Central memory CD8-positive, alpha-beta T cell (primary cell): ENCODE measurements around the gene TSGA10.
"Not testable (repeated sequence)": the region's sequence is repeated elsewhere in the genome, so short reads cannot be mapped to it uniquely, and the experiment has no call there.

Experiments
- ATAC-seq: fragments of 150-1000 bp; cut with Tn5 transposase; replicated peaks from 2 replicates; pipeline ENCODE4 v1.10.0; 2022; ENCODE audit warnings: mild to moderate bottlenecking, moderate FRiP score, moderate number of reproducible peaks; ENCODE audit not compliant: poor library complexity, severe bottlenecking; ENCODE audit errors: extremely low read depth
- DNase-seq, 2 donors: peaks; one replicate each; pipeline ENCODE4 v3.0.0; 2021; ENCODE audit warnings: low spot score in 2 of 2
- H3K27ac Mint-ChIP-seq: one replicate; pipeline ENCODE4 v1.8.0; 2022; ENCODE audit warnings: low read depth, mild to moderate bottlenecking, moderate library complexity, mixed read lengths
- H3K27me3 Mint-ChIP-seq: one replicate; pipeline ENCODE4 v1.8.0; 2022; ENCODE audit warnings: mixed read lengths
- H3K36me3 Mint-ChIP-seq: one replicate; pipeline ENCODE4 v1.8.0; 2022; ENCODE audit warnings: mild to moderate bottlenecking, moderate library complexity, mixed read lengths; ENCODE audit not compliant: insufficient read depth
- H3K4me1 Mint-ChIP-seq: one replicate; pipeline ENCODE4 v1.8.0; 2022; ENCODE audit warnings: mixed read lengths
- H3K4me3 Mint-ChIP-seq: one replicate; pipeline ENCODE4 v1.8.0; 2022; ENCODE audit warnings: mild to moderate bottlenecking, moderate library complexity, mixed read lengths
- H3K9me3 Mint-ChIP-seq: one replicate; pipeline ENCODE4 v1.8.0; 2022; ENCODE audit warnings: mixed read lengths

Gene TSGA10, protein sequence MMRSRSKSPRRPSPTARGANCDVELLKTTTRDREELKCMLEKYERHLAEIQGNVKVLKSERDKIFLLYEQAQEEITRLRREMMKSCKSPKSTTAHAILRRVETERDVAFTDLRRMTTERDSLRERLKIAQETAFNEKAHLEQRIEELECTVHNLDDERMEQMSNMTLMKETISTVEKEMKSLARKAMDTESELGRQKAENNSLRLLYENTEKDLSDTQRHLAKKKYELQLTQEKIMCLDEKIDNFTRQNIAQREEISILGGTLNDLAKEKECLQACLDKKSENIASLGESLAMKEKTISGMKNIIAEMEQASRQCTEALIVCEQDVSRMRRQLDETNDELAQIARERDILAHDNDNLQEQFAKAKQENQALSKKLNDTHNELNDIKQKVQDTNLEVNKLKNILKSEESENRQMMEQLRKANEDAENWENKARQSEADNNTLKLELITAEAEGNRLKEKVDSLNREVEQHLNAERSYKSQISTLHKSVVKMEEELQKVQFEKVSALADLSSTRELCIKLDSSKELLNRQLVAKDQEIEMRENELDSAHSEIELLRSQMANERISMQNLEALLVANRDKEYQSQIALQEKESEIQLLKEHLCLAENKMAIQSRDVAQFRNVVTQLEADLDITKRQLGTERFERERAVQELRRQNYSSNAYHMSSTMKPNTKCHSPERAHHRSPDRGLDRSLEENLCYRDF

GRCh38 chr2:99154643-99155536, at the start of gene TSGA10, which contains the start of gene LIPT1:
TSS of gene TSGA10 (minus strand) at chr2:99154942. CDS start at chr2:99109439, 45,503 bp downstream.
TSS of gene LIPT1 (plus strand) at chr2:99154967. CDS start at chr2:99161958, 6,991 bp downstream.
- peak; percentile 94 for ATAC-seq
- Mint-ChIP-seq H3K4me1 (peaks cover 45% of the 10 kb centered on the region), H3K9me3 (no peaks in the 10 kb centered on the region), H3K27ac (peak within 1 kb of the TSS; percentile 100), H3K27me3 (no peaks in the 10 kb centered on the region), H3K4me3 (no peak within 1 kb of the TSS), H3K36me3 (peaks cover 23% of the 10 kb centered on the region)
- peak; percentile 75 to 83 for DNase-seq

GRCh38 chr2:99201959-99202678, 47.4 kb upstream of the TSGA10 start:
- DNase-seq, result no peak
- H3K9me3 Mint-ChIP-seq, result peaks cover 5% of the 10 kb centered on the region
- H3K27ac Mint-ChIP-seq, result peak overlapping the region; percentile 60
- H3K4me1 Mint-ChIP-seq, result no peaks in the 10 kb centered on the region
- H3K36me3 Mint-ChIP-seq, result peaks cover 5% of the 10 kb centered on the region
- no peak overlapping the region for H3K4me3 Mint-ChIP-seq
- H3K27me3 Mint-ChIP-seq, result no peaks in the 10 kb centered on the region
- ATAC-seq, result no peak

GRCh38 chr2:99200076-99200800, 45.5 kb upstream of the TSGA10 start:
- Mint-ChIP-seq H3K4me1 (no peaks in the 10 kb centered on the region), H3K4me3 (no peak overlapping the region), H3K27ac (no peak overlapping the region), H3K27me3 (no peaks in the 10 kb centered on the region), H3K9me3 (no peaks in the 10 kb centered on the region), H3K36me3 (peaks cover 18% of the 10 kb centered on the region)
- no peak for ATAC-seq
- no peak for DNase-seq

DNA sequence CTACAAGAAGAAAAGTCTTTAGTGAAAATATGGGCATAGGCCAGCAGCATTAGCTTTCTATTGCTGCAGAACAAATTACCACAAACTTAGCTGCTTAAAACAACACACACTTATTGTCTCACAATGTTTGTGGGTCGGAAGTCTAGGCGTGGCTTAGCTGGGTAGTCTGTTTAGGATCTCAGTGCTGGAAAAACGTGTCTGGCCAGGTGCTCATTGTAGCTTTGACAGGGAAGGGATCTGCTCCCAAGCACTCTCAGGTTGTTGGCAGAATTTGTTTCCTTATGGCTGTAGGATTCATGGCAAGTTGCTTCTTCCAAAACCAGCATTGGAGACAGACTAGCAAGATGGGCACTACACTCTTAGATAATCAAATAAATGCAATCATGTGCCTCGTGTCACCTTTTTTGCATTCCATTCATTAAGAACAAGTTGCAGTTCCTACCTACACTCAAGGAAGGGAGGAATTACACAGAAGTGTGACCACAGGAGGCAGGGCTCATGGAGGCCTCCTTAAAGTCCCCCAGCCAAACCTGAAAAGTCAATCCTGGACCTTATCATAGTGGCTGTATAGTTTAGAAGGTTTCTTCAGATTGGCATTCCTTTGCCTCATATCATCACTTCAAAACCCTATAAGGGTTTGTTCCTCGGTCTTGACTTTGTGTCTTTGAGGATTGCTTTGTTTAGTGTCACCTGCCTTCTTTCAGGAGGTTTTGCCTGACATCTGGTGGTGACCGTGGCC, 43.5 kb upstream of the TSGA10 start:
- no peak for DNase-seq
- no peak for ATAC-seq
- H3K4me1 Mint-ChIP-seq, result no peaks in the 10 kb centered on the region
- H3K4me3 Mint-ChIP-seq, result no peak overlapping the region
- H3K27me3 Mint-ChIP-seq, result no peaks in the 10 kb centered on the region
- no peaks in the 10 kb centered on the region for H3K9me3 Mint-ChIP-seq
- H3K27ac Mint-ChIP-seq, result no peak overlapping the region
- peaks cover 25% of the 10 kb centered on the region for H3K36me3 Mint-ChIP-seq

GRCh38 chr2:99192364-99192763, 37.6 kb upstream of the TSGA10 start:
- H3K4me3 Mint-ChIP-seq, ATAC-seq, H3K9me3 Mint-ChIP-seq, H3K27me3 Mint-ChIP-seq, DNase-seq, H3K27ac Mint-ChIP-seq: not testable (repeated sequence)
- peaks cover 46% of the 10 kb centered on the region for H3K36me3 Mint-ChIP-seq
- H3K4me1 Mint-ChIP-seq, result peaks cover 14% of the 10 kb centered on the region

GRCh38 chr2:99190548-99190947, 35.8 kb upstream of the TSGA10 start:
- no peak for ATAC-seq
- no peak overlapping the region for H3K27ac Mint-ChIP-seq
- peaks cover 45% of the 10 kb centered on the region for H3K36me3 Mint-ChIP-seq

DNA sequence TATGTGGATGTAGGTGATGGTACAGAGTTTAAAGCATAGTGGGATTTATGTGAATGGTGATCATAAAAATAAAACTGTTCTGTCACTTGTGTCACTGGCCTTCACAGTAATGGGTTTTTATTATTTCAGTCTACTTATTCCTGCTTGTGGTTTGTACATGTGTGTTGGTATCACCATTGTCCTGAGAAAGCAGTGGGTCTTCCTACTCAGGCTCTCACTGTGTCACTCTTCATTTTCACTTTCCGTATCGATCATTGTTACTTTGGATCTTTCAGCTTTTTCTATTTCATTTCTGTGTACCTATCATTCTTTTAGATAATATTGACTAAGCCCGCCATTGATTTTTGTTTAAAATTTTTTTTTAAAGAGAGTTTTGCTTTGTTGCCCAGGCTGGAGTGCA, 33.6 kb upstream of the TSGA10 start:
- peaks cover 27% of the 10 kb centered on the region for H3K4me1 Mint-ChIP-seq
- H3K27me3 Mint-ChIP-seq, result no peaks in the 10 kb centered on the region
- DNase-seq (no peak), ATAC-seq (no peak)
- peaks cover 34% of the 10 kb centered on the region for H3K36me3 Mint-ChIP-seq
- peak overlapping the region; percentile 36 for H3K27ac Mint-ChIP-seq
- H3K4me3 Mint-ChIP-seq, result no peak overlapping the region
- no peaks in the 10 kb centered on the region for H3K9me3 Mint-ChIP-seq

More at GRCh38 chr2:99190548-99190947, 35.8 kb upstream of the TSGA10 start:
- DNase-seq, result no peak
- no peak overlapping the region for H3K4me3 Mint-ChIP-seq
- no peaks in the 10 kb centered on the region for H3K27me3 Mint-ChIP-seq
- no peaks in the 10 kb centered on the region for H3K9me3 Mint-ChIP-seq
- peaks cover 14% of the 10 kb centered on the region for H3K4me1 Mint-ChIP-seq

DNA sequence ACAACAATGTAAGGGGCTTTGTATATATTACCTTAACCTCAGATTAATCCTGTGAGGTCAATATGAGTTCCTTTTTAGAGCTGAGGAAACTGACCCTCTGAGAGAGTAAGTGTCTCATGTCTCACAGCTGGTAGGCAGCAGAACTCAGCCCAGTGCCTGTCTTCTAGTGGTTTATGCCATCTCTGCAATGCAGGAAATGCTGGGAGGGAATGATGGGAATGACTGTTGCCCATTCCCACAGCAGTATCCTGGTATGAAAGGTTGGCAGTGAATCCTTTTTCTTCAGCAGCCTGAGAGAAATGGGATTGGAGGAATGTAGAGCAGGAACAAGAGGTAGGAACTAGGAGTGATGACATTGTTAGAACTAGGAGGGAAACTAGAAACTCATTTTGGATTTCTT, 32.3 kb upstream of the TSGA10 start:
- Mint-ChIP-seq H3K27me3 (no peaks in the 10 kb centered on the region), H3K4me3 (no peak overlapping the region)
- ATAC-seq, result no peak

GRCh38 chr2:99184811-99185210, 30.1 kb upstream of the TSGA10 start:
- peaks cover 34% of the 10 kb centered on the region for H3K4me1 Mint-ChIP-seq
- peaks cover 27% of the 10 kb centered on the region for H3K36me3 Mint-ChIP-seq
- ATAC-seq (no peak), DNase-seq (no peak)
- no peaks in the 10 kb centered on the region for H3K27me3 Mint-ChIP-seq
- H3K9me3 Mint-ChIP-seq, result no peaks in the 10 kb centered on the region
- H3K27ac Mint-ChIP-seq, result peak overlapping the region; percentile 26
- no peak overlapping the region for H3K4me3 Mint-ChIP-seq

More for the DNA sequence above, 32.3 kb upstream of the TSGA10 start:
- H3K36me3 Mint-ChIP-seq, result peaks cover 32% of the 10 kb centered on the region
- H3K4me1 Mint-ChIP-seq, result peaks cover 34% of the 10 kb centered on the region
- no peak for DNase-seq
- no peak overlapping the region for H3K27ac Mint-ChIP-seq
- H3K9me3 Mint-ChIP-seq, result no peaks in the 10 kb centered on the region

DNA sequence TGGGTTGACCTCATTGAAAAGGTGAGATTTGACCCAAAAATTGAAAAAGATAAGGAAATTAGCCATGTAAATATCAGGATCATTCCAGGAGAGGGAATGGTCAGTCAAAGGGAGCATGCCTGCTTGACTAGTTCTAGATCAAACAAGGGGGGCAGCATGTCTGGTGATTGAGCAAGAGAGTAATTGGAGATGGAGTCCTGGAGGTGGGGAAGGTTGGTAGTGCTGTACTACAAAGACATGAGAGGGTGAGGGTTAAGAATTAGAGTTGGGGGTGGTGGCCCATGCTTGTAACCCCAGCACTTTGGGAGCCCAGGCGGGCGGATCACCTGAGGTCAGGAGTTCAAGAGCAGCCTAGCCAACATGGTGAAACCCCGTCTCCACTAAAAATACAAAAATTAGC, 28.3 kb upstream of the TSGA10 start:
- Mint-ChIP-seq H3K36me3 (peaks cover 20% of the 10 kb centered on the region), H3K27me3 (no peaks in the 10 kb centered on the region), H3K27ac (no peak overlapping the region), H3K9me3 (no peaks in the 10 kb centered on the region), H3K4me1 (peaks cover 43% of the 10 kb centered on the region), H3K4me3 (no peak overlapping the region)
- ATAC-seq, result no peak
- no peak for DNase-seq

GRCh38 chr2:99181624-99182000, 26.9 kb upstream of the TSGA10 start:
- peak overlapping the region; percentile 98 for H3K4me3 Mint-ChIP-seq
- no peak for DNase-seq
- peaks cover 15% of the 10 kb centered on the region for H3K36me3 Mint-ChIP-seq
- peaks cover 49% of the 10 kb centered on the region for H3K4me1 Mint-ChIP-seq
- H3K27ac Mint-ChIP-seq, result peak overlapping the region; percentile 99
- no peaks in the 10 kb centered on the region for H3K9me3 Mint-ChIP-seq
- H3K27me3 Mint-ChIP-seq, result no peaks in the 10 kb centered on the region
- no peak for ATAC-seq
